ENCODE data around the gene IL18RAP.

IL18RAP gene

GRCh38 chr2:102422910-102423309, at the start of gene IL18RAP:
Gene IL18RAP, plus strand, starts transcription at chr2:102423160. Its CDS starts 118 bp downstream, at chr2:102423278.
- DNase-seq (ENCODE audit: low read depth in 2 of 2), result no peak

- DNase-seq (ENCODE audit: low read depth in 2 of 2), result no peak
Observed at GRCh38 chr2:102376052-102376591, 46.8 kb upstream of the IL18RAP start.

GRCh38 chr2:102383722-102384121, 39.2 kb upstream of the IL18RAP start:
- DNase-seq (ENCODE audit: low read depth in 2 of 2), result no peak

GRCh38 chr2:102385522-102385921, 37.4 kb upstream of the IL18RAP start:
- DNase-seq (ENCODE audit: low read depth in 2 of 2), result no peak

GRCh38 chr2:102386004-102386403, 37.0 kb upstream of the IL18RAP start:
- DNase-seq (ENCODE audit: low read depth in 2 of 2), result no peak

GRCh38 chr2:102386867-102387541, 36.0 kb upstream of the IL18RAP start:
- no peak for DNase-seq (ENCODE audit: low read depth in 2 of 2)

GRCh38 chr2:102387763-102388546, 35.0 kb upstream of the IL18RAP start:
- DNase-seq (ENCODE audit: low read depth in 2 of 2), result no peak

GRCh38 chr2:102391565-102391964, 31.4 kb upstream of the IL18RAP start:
- no peak for DNase-seq (ENCODE audit: low read depth in 2 of 2)

- no peak for DNase-seq (ENCODE audit: low read depth in 2 of 2)
Observed at GRCh38 chr2:102392096-102392495, 30.9 kb upstream of the IL18RAP start.

GRCh38 chr2:102392942-102393341, 30.0 kb upstream of the IL18RAP start:
- no peak for DNase-seq (ENCODE audit: low read depth in 2 of 2)

GRCh38 chr2:102396012-102396411, 26.9 kb upstream of the IL18RAP start:
- DNase-seq (ENCODE audit: low read depth in 2 of 2), result no peak

- no peak for DNase-seq (ENCODE audit: low read depth in 2 of 2)
Observed at GRCh38 chr2:102397209-102397608, 25.8 kb upstream of the IL18RAP start.

GRCh38 chr2:102399499-102400141, 23.3 kb upstream of the IL18RAP start:
- DNase-seq (ENCODE audit: low read depth in 2 of 2), result no peak

- no peak for DNase-seq (ENCODE audit: low read depth in 2 of 2)
Observed at GRCh38 chr2:102401456-102401855, 21.5 kb upstream of the IL18RAP start.

GRCh38 chr2:102401865-102402264, 21.1 kb upstream of the IL18RAP start:
- no peak for DNase-seq (ENCODE audit: low read depth in 2 of 2)

GRCh38 chr2:102410952-102411351, 12.0 kb upstream of the IL18RAP start:
- no peak for DNase-seq (ENCODE audit: low read depth in 2 of 2)

GRCh38 chr2:102412199-102412598, 10.8 kb upstream of the IL18RAP start:
- DNase-seq (ENCODE audit: low read depth in 2 of 2), result no peak

GRCh38 chr2:102417946-102418345, 5.0 kb upstream of the IL18RAP start:
- no peak for DNase-seq (ENCODE audit: low read depth in 2 of 2)

- no peak for DNase-seq (ENCODE audit: low read depth in 2 of 2)
Observed at GRCh38 chr2:102418421-102418961, 4.5 kb upstream of the IL18RAP start.

- no peak for DNase-seq (ENCODE audit: low read depth in 2 of 2)
Observed at GRCh38 chr2:102420290-102420689, 2.7 kb upstream of the IL18RAP start.

GRCh38 chr2:102421890-102422759, 835 bp upstream of the IL18RAP start:
- DNase-seq (ENCODE audit: low read depth in 2 of 2), result no peak

Measured in stimulated activated CD4-positive, alpha-beta T cell treated with anti-CD3 and anti-CD28 coated beads, Interleukin-1b, Interleukin-23, amount 100 ng/mL, for 1 hour (primary cell).